Measurements from ENCODE around the gene HBE1. TPM values are rescaled to one million over a fixed set of nuclear protein-coding genes. Genes with fewer than 3 reads are reported as not detected.

HBE1 gene
- total RNA-seq, 1 donor from 2014 or later, result not detected

DNA sequence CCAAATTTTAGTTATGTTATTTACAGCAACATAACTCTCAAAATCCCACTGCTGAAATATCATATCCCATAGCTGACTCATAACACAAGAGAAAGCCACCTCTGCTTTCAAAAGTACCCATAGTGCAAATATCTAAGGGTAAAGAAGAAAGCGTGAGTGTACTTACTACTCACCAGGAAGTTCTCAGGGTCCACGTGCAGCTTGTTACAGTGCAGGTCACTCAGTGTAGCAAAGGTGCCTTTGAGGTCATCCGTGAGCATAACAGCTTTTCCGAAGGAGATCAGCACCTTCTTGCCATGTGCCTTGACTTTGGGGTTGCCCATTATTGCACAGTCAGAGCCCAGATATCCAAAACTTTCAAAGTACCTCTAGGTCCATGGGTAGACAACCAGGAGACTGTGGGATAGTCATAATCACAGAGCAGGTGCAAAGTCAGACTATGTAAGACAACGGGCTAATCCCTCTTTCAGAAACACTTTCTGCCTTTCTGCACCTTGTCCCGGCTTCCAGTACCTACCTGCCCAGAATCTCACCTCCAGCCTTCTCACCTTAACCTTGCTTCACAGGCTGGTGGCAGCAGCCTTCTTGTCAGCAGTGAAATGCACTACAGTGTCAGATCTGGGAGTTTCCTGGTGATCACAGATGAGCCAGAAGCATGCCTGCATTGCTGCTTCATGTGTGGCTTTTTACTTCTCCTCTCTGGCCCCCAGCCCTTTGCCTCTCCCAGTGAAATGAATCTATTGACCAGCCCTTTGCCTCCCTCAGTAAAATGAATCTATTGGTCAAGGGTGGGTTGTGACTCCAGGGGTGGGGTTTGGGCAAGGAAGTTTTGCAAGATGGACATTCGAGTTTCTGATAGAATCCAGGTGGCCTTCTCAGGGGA lies 26.6 kb downstream of the HBE1 start:
- H3K36me3 Mint-ChIP-seq (ENCODE audit: unreplicated experiment), result no peaks in the 10 kb centered on the region
- H3K27ac Mint-ChIP-seq (ENCODE audit: unreplicated experiment), result no peak overlapping the region
- no peak for TF ChIP-seq CTCF (IDR thresholded peaks at IDR 0.05)
- no peak overlapping the region for H3K4me3 Mint-ChIP-seq (ENCODE audit: unreplicated experiment)
- H3K4me1 Mint-ChIP-seq (ENCODE audit: unreplicated experiment), result no peaks in the 10 kb centered on the region
- no peak for DNase-seq (ENCODE audit: extremely low spot score, unreplicated experiment)
- H3K27me3 Mint-ChIP-seq (ENCODE audit: unreplicated experiment), result peaks cover 36% of the 10 kb centered on the region
- H3K9me3 Mint-ChIP-seq (ENCODE audit: unreplicated experiment), result no peaks in the 10 kb centered on the region

DNA sequence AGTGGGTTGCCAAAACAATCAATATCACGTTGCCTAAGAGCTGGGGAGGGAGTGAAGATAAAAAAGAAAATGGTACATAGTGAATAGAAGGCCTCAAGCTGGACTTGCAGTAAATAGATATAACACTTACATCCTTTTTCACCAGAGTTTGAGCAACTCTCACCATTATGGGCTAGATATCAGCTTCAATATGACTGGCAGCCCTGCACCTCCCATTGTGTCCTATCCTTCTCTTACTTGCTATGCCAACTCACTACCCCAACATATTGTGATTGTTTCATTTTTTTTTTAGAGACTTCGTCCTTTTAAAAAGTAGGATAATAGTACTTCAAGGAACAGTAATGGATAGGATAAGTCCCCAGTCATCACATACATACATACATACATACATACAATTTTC lies 27.5 kb downstream of the HBE1 start:
- TF ChIP-seq CTCF (IDR thresholded peaks at IDR 0.05), result no peak
- DNase-seq (ENCODE audit: extremely low spot score, unreplicated experiment), result no peak
- no peak overlapping the region for H3K4me3 Mint-ChIP-seq (ENCODE audit: unreplicated experiment)

GRCh38 chr11:5241458-5241857 lies 28.3 kb downstream of the HBE1 start:
- Mint-ChIP-seq H3K36me3 (ENCODE audit: unreplicated experiment) (no peaks in the 10 kb centered on the region), H3K4me3 (ENCODE audit: unreplicated experiment) (no peak overlapping the region), H3K4me1 (ENCODE audit: unreplicated experiment) (no peaks in the 10 kb centered on the region), H3K27me3 (ENCODE audit: unreplicated experiment) (peaks cover 44% of the 10 kb centered on the region), H3K27ac (ENCODE audit: unreplicated experiment) (no peak overlapping the region), H3K9me3 (ENCODE audit: unreplicated experiment) (no peaks in the 10 kb centered on the region)
- TF ChIP-seq CTCF (IDR thresholded peaks at IDR 0.05), result no peak
- no peak for DNase-seq (ENCODE audit: extremely low spot score, unreplicated experiment)

More for the DNA sequence above, 27.5 kb downstream of the HBE1 start:
- H3K9me3 Mint-ChIP-seq (ENCODE audit: unreplicated experiment), result no peaks in the 10 kb centered on the region
- H3K27ac Mint-ChIP-seq (ENCODE audit: unreplicated experiment), result no peak overlapping the region
- H3K36me3 Mint-ChIP-seq (ENCODE audit: unreplicated experiment), result no peaks in the 10 kb centered on the region
- H3K4me1 Mint-ChIP-seq (ENCODE audit: unreplicated experiment), result no peaks in the 10 kb centered on the region
- H3K27me3 Mint-ChIP-seq (ENCODE audit: unreplicated experiment), result peaks cover 40% of the 10 kb centered on the region

- Mint-ChIP-seq H3K27ac (ENCODE audit: unreplicated experiment) (no peak overlapping the region), H3K9me3 (ENCODE audit: unreplicated experiment) (no peaks in the 10 kb centered on the region), H3K36me3 (ENCODE audit: unreplicated experiment) (no peaks in the 10 kb centered on the region), H3K27me3 (ENCODE audit: unreplicated experiment) (peaks cover 48% of the 10 kb centered on the region), H3K4me3 (ENCODE audit: unreplicated experiment) (no peak overlapping the region), H3K4me1 (ENCODE audit: unreplicated experiment) (no peaks in the 10 kb centered on the region)
- no peak for TF ChIP-seq CTCF (IDR thresholded peaks at IDR 0.05)
- no peak for DNase-seq (ENCODE audit: extremely low spot score, unreplicated experiment)
Measured at GRCh38 chr11:5240458-5240857, 29.3 kb downstream of the HBE1 start.

GRCh38 chr11:5240056-5240455 lies 29.7 kb downstream of the HBE1 start:
- H3K27me3 Mint-ChIP-seq (ENCODE audit: unreplicated experiment), result peaks cover 51% of the 10 kb centered on the region

More at GRCh38 chr11:5240056-5240455, 29.7 kb downstream of the HBE1 start:
- Mint-ChIP-seq H3K9me3 (ENCODE audit: unreplicated experiment) (no peaks in the 10 kb centered on the region), H3K4me1 (ENCODE audit: unreplicated experiment) (no peaks in the 10 kb centered on the region), H3K36me3 (ENCODE audit: unreplicated experiment) (no peaks in the 10 kb centered on the region), H3K4me3 (ENCODE audit: unreplicated experiment) (no peak overlapping the region), H3K27ac (ENCODE audit: unreplicated experiment) (no peak overlapping the region)
- DNase-seq (ENCODE audit: extremely low spot score, unreplicated experiment), result no peak
- TF ChIP-seq CTCF (IDR thresholded peaks at IDR 0.05), result no peak

Measured in osteocyte (in vitro differentiated cells).